Measurements from ENCODE around the gene CDK1. TPM values are rescaled to one million over a fixed set of nuclear protein-coding genes. Genes with fewer than 3 reads are reported as not detected.

CDK1 gene
- total RNA-seq, 1 donor = 3.4 TPM

Other genes starting within 250 kb of the CDK1 start
- gene RHOBTB1, start 165.7 kb downstream of the CDK1 start, total RNA-seq = 4.1 TPM